Putamen (tissue), 1 donor: ENCODE measurements around the gene KRT75.
"Not testable (repeated sequence)": the region's sequence is repeated elsewhere in the genome, so short reads cannot be mapped to it uniquely, and the experiment has no call there.

Experiments used
- DNase-seq: peaks from one replicate; pipeline ENCODE4 v3.0.0-alpha.2; 2016; ENCODE audit warnings: low spot score

KRT75 gene

DNA sequence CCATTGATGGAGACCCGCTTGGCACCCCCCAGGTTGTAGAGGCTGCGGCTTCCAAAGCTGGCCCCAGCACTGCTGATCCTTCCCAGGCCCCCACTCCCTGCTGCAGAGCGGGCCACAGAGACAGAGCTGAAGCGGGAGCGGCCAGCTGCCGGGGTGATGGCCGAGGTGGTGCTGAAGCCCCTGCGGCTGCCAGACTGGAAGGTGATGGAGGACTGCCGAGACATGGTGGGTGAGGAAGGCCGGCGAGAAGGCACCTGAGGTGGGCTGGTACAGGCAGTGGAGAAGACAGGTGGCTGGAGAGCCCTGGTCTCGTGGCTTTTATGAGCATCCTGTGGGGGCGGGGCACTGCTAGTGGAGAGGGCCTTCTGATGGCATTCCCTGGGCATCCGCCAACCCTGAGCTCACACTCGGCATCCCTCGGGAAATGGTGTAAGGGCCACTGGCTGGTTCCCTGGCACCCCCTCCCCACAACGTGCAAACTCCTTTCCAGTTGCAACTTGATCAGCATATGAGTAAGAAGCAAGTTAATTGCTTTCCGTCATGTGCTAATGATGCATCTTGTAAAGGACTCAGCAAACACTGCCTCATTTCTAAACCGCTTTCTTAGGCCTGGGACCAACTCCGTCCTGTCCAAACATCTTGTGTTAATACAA, at the start of gene KRT75:
Gene KRT75 (minus strand): TSS at position 291 of the 653 bp plus-strand sequence. CDS start 67 bp downstream, at position 224.
- DNase-seq: no peak

DNA sequence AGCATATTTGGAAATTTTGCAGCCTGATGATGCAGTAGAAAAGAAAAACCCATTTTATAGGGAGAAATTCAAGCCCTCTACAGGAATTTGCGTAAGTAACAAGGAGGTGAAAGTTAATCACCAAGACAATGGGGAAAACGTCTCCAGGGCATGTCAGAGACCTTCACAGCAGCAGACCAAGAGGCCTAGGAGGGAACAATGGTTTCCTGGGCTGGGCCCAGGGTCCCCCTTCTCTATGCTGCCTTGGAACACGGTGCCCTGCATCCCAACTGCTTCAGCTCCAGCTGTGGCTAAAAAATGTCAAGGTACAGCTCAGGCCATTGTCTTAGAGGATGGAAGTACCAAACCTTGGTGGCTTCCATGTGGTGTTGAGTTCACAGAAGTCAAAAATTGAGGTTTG, 45.9 kb upstream of the KRT75 start:
- DNase-seq: no peak

DNA sequence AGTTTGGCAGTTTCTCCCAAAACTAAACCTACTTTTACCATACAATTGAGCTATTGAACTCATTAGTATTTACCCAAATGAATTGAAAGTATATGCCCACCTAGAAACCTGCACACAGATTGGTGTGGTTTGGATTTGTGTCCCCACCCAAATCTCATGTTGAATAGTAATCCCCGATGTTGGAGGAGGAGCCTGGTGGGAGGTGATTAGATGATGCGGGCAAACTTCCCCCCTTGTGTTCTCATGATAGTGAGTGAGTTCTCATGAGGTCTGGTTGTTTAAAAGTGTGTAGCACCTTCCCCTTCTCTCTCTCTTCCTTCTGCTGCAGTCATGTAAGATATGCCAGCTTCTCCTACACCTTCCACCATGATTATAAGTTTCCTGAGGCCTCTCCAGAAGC, 43.5 kb upstream of the KRT75 start:
- DNase-seq: no peak

DNA sequence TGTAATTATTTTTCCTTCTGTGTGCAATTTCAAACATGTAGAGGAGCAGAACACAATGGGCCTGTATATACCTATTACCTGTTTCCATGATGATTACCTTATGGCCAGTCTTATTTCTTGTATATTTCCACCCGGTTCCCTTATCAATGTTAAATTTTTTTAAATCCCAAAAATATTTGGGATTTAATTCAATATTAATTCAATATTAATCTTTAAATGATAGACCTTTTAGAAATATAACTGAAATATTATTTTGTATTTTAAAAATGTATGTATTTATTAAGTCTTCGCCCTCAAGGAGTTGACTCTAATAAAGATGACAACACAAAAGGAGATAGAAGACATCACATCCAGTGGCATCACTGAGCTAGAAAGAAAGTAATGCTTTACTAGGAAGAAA, 40.0 kb upstream of the KRT75 start:
- DNase-seq: no peak

DNA sequence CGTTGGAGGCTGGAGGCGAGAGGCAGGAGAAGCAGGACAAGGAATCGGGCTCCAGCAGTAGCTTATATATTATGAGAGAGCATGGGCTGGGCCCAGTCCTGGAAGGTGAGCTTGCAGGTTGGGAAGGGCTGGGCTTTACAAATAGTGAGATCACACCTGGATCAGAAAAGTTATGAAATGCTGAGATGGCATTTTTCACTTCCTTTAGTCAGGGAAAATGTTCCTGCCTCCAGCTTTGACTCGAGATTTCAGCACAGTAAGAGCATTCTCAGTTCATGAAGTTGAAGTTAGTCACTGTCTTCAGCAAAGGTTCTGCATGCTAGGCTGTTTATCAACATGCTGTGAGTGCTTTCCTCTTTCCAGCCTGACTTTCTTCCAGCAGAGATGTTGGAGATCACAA, 39.6 kb upstream of the KRT75 start, which contains the start of gene KRT6C:
Gene KRT6C (minus strand): TSS at position 38 of the 400 bp plus-strand sequence. CDS start 68 bp downstream, outside the sequence.
- DNase-seq: no peak

DNA sequence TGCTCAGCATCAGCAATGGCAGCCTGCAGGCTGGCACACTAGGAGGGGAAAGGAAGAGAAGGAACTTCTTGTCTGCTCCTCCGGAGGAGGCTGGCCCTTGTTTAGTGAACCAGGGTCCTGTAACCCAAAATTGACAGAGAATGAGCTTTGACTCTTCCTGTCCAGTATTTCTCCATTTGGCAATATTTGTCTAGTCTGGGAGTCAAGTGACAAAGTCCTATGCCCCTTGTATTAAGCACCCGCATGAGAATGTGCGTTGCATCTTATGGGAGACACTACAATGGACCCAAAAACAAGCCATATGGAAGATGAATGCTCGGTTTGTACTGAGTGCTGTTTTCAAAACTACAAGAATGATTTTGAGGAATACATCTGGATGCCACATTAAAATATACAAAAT, 35.7 kb upstream of the KRT75 start:
- no peak for DNase-seq

DNA sequence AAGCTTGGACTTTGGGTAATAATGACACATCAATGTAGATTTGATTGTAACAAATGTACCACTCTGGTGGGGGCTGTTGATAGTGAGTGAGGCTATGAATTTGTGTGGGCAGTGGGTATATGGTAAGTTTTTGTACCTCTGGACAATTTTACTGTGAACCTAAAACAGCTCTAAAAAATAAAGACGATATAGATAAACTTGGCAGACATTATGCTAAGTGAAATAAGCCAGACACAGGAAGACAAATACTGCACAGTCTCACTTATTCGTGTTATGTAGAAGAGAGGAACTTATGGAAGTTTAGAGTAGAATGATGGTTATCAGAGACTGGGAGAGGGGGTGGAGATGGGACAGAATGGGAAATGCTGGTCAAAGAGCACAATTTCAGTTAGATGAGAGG, 30.7 kb upstream of the KRT75 start:
- no peak for DNase-seq

DNA sequence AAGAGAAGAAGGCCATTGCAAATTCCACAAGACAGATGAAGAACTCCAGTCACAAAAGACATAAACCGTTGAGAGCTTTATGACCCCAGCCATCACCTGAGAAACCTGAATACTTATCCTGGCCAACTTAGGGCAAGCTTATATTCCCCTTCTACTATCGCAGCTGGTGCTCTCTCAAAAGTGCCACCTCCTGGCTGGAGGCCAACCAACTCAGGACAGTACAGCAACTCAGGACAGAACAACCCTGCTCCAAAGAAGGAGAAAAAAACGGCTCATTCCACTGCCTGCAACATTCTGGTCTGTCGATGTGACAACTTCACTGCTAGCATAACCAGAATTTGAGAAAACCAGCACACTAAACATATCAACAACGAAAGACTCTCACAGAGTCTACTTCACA, 27.5 kb upstream of the KRT75 start:
- no peak for DNase-seq

DNA sequence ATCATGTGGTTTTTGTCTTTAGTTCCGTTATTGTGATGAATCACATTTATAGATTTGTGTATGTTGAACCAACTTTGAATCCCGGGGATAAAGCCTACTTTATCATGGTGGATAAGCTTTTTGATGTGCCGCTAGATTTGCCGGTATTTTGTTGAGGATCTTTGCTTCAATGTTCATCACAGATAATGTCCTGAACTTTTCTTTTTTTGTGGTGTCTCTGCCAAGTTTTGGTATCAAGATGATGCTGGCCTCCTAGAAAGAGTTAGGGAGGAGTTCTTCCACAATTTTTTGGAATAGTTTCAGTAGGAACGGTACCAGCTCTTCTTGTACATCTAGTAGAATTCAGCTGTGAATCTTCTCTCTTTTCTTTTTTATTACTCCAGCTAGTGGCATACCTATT, 24.7 kb upstream of the KRT75 start:
- DNase-seq: no peak

DNA sequence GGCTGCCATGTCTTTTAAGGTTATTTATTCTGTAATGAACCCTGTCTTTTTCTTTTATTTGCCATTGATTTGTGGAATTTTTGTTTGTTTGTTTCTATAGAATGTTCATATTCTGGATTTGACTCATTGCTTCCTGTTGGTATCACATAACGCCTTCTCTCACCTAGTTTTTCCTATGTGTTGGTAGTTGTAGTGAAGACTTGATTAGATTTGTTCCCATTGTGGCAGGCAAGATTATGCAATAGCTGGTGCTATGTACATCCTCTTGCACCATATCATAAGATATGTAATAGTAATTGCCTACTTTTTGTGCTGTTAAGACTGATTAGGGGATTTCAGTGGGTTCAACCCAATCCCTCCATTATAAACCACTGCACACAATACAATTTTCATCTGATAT, 21.6 kb upstream of the KRT75 start:
- DNase-seq: no peak

DNA sequence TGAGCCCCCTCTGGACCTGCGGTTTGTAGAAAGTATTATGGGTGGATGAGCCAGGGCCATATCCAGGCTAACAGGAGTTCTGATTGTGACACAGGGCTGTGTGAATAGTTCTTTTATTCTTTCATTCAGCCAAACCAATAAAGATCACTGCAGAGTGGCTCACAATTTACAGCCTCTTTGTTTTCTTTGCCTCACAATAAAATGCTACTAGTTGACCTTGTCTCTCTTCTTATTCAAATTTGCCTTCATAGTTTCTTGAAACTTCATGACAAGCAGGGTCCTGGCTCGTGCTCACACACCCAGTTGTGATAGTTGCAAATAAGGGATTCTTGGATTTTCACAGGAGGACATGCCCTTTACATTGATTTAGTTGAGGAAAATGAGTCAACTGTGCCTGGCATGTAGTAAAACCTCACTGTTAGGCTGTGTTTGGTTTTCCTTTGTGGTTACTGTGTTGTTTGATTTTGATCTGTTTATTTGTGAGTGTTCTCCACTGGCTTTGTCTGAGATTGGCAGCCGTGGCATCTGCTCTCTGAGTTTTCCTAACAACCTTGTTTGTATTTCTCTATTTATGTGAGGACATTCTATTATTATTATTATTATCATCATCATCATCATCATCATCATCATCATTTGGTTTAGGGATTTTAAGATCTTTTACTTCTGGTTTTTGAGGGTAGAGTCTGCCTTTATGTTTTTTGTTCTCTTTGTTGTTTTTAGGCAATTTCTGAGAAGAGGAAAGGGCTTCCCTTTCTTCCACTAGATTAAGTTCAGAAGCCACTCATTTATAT, 20.4 kb upstream of the KRT75 start:
- no peak for DNase-seq

DNA sequence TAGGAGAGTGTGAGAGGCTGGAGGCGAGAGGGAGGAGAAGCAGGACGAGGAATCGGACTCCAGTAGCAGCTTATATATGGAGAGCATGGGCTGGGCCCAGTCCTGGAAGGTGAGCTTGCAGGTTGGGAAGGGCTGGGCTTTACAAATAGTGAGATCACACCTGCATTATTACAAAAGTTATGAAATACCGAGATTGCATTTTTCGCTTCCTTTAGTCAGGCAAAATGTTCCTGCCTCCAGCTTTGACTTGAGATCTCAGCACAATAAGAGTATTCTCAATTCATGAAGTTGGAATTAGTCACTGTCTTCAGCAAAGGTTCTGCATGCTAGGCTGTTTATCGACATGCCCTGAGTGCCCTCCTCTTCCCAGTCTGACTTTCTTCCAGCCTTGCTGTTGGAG, 17.9 kb upstream of the KRT75 start, which contains the start of gene KRT6B:
Gene KRT6B (minus strand): TSS at position 46 of the 400 bp plus-strand sequence. CDS start 68 bp downstream, outside the sequence.
- DNase-seq: no peak

DNA sequence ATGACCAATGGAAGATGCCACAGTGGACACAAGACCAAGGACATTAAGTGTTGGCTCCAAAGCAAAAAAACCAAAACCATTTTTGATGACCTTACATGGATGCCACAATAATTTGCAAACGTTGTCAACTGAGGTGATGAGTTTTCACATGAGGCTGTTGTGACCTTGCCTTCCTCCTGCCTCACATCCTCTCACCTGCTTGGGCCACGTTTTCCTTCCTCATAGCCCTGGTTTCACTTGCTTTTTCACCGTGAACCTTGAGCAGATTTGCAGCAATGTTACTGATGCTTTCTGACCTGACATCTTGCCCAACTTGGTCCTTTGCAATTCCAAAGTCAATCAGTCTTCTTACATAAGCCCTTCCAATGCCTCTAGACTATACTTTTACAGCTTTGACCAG, 14.1 kb upstream of the KRT75 start:
- no peak for DNase-seq

DNA sequence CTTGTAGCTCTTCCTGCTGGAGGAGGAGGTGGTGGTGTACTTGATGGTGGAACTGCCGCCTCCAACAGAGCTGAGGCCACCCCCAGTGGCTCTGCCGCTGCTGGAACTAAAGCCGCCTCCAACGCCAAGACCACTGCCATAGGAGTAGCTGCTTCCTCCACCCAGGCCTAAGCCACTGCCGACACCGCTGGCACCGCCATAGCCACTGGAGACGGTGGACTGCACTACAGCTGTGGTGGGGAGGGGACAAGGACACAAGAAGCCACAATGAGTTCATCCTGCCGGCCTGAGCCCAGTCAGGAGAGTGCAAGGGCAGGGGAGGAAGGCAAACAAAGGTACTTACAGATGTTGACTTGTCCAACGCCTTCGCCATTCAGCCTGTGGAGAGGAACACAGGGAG, 13.0 kb upstream of the KRT75 start:
- DNase-seq: not testable (repeated sequence)

DNA sequence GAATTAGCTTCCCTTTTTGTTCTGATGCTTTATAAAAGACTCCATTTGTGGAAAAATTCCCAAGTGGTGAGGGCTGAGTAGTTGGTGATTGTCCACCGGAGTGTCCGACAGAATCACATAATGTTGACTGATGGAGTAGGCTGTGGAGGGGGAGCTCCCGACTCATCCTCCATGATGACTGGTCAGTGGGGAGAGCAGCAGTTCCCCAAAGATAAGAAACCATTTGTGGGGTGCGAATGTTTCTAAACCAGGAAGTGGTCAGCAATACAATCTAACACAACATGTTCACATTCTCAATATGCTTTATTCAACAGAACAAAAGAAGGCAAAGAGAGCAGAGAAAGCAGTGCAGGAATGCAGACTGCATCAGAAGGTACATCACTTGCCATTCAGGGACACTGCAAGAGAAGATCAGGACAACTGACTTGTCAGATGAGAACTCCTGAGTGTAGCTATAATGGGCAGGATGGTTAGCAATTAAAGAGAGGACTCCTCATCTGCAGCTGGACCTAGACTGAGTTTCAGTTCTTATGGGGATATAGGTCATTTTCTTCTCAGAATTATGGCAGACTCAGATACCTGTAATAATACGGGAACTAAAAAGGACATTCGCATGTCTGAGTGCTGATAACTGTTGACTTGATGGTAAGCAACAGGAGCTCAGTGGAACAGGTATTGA, 12.3 kb upstream of the KRT75 start:
- DNase-seq: no peak

DNA sequence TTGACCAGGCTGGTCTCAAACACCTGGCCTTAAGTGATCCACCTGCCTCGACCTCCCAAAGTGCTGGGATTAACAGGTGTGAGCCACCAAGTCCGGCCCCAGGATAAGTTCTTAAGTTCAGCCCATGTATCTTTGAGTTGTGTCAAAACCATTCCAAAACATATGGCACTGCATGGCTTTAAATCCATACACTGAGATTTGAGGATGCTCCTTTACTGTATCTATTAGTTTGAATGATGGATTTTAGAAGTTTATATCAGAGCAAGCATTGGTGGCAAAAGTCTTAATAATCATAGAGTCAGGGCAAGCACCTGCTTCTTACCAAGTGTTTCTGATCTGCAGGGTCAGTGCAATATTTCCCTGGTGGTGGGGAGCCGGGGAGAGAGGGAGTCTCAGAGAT, 11.7 kb upstream of the KRT75 start:
- DNase-seq: no peak

DNA sequence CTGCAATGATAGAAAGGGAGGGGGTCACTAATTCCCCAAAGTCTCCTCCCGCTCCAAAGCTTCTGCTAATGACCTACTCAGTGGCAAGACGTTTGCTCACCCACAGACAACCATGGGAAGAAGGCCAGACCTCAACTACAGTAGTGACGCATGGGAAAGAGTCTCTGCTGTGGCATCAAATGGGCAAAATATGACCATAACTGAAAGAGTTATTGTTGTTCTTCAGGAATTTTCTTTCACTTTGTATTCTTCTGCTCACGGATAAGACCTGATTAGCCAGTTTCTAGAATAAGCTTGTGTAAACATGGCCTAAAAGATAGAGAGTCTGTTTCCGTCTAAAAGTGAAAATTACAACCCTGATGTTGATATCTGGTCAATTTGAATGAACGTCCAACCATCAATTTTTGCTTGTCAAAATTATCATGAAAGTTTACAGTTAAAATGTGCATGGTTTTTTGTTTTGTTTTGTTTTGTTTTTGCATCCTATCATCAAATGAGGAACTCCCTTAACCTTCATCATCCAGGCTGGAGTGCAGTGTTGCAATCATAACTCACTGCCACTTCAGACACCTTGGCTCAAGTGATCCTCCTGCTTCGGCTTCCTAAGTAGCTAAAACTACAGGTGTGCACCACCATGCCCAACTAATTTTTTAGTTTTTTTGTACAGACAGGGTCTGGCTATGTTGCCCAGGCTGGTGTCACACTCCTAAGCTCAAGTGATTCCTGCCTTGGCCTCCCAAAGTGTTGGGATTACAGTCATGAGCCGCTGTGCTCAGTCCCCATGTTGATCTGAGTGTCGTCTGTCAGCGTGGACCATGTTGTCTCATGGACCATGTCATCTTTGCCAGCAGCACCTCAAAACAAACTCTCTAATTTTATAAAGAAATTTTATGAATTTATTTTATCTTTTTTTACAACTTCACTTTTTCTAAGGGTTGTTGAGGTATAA, 10.8 kb upstream of the KRT75 start:
- DNase-seq: no peak

DNA sequence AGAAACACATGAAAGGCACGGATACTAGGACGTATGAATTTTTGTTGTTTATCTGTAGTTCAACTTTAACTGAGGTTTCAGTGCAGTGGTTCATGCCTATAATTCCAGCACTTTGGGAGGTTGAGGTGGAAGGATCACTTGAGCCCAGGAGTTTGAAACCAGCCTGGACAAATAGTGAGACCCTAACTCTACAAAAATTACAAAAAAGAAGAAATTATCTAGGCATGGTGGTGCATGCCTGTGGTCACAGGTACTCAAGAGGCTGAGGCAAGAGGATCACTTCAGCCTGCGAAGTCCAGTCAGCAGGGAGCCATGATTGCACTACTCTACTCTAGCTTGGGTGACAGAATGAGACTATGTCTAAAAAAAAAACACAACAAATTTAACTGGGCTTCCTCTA, 9.8 kb upstream of the KRT75 start:
- DNase-seq: no peak

DNA sequence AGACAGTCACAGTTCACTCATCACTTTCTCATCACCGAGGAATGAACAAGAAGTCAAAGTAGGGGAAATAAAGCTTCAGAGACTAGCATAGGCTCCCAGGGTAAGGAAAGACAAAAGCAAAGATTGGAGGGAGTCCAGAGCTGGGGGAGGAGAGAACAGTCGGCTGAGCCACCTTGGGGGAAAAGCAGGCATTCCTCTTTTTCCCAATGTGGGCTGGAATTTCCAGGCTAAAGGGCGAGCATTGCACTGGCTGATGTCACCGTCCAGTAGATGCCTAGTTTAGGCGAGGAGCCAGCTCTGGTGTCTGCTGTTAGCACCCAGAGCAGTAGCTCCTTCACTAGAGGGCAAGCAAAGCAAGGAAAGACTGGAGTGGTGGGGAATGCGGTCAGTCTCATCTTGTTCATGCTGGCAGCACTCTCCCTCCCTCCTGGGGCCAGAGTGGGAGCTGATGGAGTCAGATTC, 8.5 kb upstream of the KRT75 start:
- DNase-seq: no peak

DNA sequence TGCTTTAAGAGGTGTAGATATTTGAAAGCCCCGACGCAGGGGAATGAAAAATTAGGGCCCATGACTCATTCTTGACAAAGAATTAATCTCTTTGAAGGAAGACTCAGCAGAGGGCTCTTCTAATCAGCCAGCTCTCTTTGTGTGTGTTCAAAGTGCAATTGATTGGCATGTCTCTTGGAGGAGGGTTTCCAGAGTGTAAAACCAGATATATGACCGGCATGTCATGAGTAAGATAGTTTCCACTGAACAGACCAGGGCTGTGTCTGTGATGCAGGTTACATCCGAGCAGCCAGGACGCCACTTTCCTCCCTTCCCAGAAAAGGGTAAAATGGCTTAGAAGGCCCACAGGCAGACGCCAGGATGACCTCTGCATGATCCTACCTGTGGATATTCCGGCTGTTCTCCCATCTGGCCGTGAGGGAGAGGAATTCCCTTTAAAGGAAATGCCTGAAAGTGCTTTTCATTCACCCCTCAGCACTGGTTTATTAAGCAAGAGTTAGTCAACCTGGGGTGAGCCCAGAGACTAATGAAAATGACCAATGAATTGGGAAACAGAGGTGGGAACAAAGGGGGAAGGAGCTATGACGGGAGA, 7.2 kb upstream of the KRT75 start:
- no peak for DNase-seq

DNA sequence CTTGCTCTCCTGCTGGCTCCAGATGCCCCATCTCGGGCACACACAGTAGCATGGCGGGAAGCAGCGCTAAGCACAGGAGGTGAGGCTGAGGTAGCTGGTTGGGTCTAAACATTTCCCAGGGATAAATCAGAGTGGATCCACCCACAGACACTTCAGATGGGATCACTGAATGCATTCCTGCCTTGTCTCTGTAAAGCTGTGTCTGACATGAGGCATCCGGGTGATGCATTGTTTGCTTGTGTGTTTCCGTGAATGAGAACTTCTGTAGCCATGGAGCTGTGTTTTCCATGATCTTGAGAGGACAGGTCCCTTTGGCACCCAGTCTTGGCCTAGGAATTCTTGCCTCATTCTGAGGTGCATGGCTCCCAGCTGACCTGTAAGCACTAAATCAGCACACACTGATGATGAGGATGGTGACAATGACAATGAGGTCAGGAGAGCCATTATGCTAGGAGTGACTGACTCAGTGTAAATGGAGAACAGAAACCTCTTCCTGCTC, 6.7 kb upstream of the KRT75 start:
- DNase-seq: no peak
